IPS-NIHi7 (cell line): ENCODE measurements around the gene TBX1.

Source experiments
- DNase-seq: peaks from one replicate; pipeline ENCODE4 v3.0.0; 2012; ENCODE audit warnings: mixed read lengths; ENCODE audit errors: extremely low spot score

TBX1 gene

GRCh38 chr22:19737846-19738663 is 22.5 kb upstream of the TBX1 start:
- DNase-seq, result no peak

GRCh38 chr22:19738664-19739447 is 21.7 kb upstream of the TBX1 start:
- no peak for DNase-seq

GRCh38 chr22:19739448-19739895 is 21.1 kb upstream of the TBX1 start:
- no peak for DNase-seq

- DNase-seq, result no peak
Observed at GRCh38 chr22:19739911-19740449, 20.6 kb upstream of the TBX1 start.

DNA sequence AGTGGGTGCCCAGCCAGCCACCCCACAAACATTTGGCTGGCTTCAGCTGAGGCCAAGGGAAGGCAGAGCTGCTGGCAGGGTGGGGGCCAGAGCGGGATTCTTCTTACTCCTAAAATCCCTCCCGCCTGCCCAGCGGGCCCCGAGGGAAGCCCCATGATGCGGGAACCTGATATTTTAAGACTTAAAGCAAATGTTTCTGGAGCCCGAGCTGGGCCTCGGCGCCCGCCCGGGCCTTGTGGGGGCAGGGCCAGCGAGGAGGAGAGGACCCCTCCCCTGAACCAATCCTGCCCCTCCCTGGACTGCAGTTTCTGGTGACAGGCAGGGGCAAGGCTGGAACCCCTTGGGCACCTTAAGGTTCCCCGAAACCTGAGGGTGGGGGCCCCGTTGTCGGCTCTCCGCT is 20.0 kb upstream of the TBX1 start:
- no peak for DNase-seq

DNA sequence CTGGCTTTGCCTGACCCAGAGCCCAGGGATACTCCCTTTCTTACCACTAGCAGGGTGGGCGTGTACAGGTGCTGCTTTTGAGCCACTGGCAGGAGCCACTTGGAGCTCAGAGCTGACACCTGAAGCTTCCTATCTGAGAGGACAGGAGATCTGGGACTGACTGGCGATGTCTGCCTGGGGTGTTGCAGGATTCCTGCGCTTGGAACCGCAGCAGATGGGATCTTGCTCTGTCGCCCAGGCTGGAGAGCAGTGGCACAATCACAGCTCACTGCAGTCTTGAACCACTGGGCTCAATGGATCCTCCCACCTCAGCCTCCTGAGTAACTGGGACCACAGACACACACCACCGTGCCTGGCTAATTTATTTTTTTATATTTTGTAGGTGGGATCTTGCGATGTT is 19.5 kb upstream of the TBX1 start:
- no peak for DNase-seq

GRCh38 chr22:19742160-19743066 is 18.2 kb upstream of the TBX1 start:
- no peak for DNase-seq

DNA sequence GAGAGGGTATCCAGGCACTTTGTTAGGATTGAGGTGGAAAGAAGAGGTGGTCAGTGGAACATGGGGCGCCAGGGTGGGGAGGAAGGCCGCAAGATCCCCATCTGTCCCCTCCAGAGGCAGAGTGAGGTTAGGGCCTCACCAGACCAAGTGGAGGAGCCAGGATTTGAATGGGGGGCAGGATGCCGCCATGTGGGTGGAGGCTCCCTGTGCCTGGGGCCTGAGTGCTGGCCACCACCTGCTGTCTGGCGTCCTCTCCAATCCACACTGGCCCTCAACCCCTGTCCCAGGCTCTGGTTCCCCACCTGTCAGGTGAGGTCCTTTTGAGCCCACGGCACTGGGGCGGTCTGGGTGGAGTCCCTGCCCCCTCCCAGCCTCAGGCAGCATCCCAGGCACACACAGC is 17.5 kb upstream of the TBX1 start:
- DNase-seq, result no peak

DNA sequence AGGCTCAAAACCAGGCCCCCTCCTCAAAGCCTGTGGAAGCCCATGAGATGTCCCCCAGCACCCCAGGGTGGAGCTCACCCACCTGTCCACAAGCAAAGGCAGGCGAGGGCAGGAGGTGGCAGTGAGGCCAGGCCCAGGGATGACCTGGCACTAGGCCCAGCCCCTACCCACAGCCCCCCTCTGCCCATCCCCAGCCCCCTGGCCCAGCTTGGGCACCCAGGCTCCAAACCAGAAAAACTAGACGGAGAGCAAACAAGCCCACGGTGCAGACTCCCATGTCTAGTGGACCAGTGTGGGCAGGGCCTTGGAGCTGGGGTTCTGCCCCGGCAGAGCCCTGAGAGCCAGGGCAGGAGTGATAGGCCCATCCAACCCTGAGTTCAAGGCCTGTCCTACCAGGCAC is 16.9 kb upstream of the TBX1 start:
- no peak for DNase-seq

- DNase-seq, result no peak
Observed at GRCh38 chr22:19744350-19745006, 16.1 kb upstream of the TBX1 start.

- no peak for DNase-seq
Observed at GRCh38 chr22:19745155-19746101, 15.2 kb upstream of the TBX1 start.

DNA sequence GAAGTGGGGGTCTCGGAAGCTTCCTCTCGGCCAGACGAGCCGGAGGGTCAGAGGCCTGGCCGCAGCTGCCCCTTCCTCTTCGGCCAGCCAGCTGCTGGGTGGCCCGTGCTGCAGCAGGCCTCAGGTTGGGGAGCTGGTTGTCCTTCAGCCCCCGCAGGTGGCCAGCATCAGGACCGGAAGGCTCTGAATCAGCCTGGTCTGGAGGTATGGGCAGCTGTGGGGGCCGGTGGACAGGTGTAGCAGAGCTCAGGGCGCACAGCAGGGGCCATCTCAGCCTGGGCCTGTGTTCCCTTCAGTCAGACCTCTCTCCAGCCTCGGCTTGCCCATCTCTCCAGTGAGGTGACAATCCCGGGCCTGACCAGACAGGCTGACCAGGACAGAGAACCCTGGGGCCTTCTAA is 13.9 kb upstream of the TBX1 start:
- DNase-seq, result no peak

DNA sequence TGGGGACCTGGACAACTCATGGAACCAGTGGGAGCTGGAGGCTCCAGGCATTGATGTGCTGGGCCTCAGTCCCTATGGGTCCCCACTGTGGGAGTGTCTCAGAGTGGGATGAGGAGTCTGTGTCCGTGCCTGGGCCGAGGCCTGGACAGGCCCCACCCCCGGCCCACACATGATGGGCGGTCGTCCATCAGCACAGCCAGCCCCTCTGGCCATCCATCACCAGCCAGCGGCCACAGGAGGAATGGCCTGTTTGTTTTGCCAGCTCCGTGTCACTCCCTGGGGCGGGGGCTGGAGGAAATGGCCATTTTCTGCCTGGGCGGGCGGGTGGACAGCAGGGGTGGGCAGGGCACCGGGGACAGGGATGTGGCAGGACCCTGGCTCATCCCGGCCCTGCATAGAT is 13.0 kb upstream of the TBX1 start:
- DNase-seq, result no peak

DNA sequence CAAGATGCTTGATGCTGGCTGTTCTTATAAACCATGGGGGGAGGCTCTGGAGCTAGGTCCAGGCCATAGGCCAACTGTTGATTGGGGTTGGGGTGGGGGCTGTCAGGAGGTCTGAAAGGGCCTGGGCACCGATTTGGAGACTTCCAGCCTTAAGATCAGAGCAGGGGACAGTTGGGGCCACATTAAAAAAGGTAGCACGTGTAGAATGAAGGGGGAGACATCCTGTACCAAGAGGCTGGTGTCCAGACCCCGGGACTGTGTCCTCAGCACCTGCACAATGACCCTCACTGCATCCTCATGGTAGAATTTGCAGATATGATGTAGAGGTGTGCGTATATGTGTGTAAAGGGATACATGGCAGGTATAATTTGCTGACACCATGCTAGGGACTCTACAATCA is 12.4 kb upstream of the TBX1 start:
- DNase-seq, result no peak

- no peak for DNase-seq
Observed at GRCh38 chr22:19748991-19749664, 11.4 kb upstream of the TBX1 start.

DNA sequence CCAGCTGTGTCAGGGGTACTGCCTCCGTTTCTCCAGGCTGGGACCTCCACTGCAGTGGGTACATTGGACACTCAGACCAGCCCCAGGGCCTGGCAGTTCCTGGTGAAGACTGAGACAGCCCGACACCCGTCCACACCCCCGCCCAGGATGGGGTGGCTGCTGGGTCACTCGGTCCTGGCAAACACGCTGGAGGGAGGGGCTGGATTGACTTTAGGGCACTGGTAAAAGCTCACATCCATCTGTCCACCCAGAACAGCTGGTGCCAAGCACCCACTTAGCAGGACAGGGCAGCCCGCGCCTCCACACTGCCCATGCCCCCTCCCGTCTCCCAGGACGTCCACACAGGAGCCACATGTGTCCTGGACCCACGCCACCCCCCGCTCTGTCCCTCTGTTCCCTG is 10.7 kb upstream of the TBX1 start:
- DNase-seq, result no peak

DNA sequence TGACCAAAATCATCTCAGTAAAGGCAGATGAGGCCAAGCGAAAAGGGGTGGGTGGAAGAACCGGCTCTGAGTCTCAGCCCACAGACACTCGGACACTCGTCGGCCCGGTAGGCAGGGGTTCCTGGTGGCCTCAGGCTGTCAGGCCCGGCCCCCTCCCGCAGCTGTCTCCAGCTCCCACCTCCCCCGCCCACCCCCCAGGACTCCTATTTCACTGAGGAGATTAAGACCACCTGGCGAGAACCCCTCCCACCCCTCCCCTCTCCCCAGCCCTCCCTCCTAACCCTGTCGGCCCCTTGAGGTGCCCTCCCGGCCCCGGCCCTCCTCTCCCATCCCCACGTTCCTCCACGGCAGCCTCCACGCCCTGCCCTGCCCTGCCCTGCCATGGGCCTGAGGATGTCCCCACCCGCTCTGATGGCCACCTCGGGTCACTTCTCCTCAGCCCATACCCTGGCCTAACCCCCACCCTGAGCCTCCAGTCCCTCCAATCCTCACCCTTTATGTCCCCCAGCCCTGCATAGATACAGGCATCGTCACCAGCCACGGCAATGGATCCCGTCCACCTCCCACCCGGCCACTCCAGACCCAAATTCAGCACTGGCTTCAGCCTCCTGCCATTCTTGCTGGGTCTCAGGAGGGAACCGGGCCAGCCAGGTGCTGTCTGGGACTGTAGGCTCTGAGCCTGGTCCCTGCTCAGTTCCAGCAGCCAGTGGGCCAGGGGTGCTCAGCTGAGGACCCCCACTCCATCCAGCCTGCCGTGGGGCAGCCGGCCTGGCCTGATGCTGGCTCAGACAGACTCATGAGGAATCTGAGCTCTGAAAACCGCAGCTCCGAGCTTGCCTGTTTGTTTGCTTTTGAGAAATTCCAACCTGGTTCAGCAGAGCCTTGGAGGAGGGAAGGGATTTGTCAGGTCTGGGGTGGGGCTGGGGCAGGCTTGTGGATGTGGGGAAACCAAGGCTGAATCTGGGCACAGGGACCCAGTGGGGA is 9.8 kb upstream of the TBX1 start:
- no peak for DNase-seq

DNA sequence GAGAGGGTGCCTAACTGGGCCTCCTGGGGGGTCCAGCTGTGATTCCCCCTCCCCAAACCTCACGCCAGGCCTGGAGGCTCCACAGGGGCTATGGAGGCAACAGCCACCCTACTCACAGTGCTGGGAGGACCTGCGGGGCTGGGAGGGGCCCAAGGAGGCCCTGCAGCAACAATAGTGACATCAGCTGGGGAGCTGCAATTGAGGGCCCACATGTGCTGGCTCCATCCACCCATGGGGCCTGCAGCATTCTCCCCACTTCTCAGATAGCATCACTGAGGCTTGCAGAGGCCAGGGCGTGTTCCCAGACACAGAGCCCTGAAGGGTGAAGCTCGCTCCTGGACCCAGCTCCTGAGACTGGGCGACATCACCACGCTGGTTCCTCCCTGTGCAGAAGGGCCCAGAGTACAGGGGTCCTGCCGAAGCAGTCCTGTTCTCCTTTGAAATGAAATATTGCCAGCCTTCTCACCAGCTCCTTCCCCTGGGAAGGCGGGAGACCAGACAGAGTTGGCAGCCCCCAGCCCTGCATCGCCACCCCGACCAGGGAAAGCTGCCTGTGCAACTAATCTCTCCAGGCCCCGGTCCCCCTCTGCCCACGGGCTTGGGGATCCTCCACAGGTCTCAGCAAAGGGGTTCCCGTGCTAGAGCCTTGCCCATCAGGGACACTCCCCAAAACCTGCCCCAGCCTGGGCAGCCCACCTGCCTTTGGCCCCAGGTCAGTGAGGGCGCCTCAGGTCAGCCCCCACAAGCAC is 8.9 kb upstream of the TBX1 start:
- no peak for DNase-seq
